Calu3 (cell line): ENCODE results near the gene MAN2A2. TPM values are rescaled to one million over a fixed set of nuclear protein-coding genes. Genes with fewer than 3 reads are reported as not detected.

ENCODE experiments used
- BruUV-seq: library from RNA; stranded (reverse); fragments of 400-500 nt; replicated peaks from 2 replicates; lab custom pipeline; 2021; lab: Mats Ljungman, UMichigan
- CTCF ChIA-PET: fragments of 300-600 bp; sonication (Branson Sonifier 250); formaldehyde crosslinking; loops from one replicate; lab custom pipeline; 2022; ENCODE audit warnings: antibody characterized with exemption; lab: Charles Lee
- DNase-seq: peaks from one replicate; pipeline ENCODE4 v3.0.0; 2022
- H3K27ac Mint-ChIP-seq: one replicate; pipeline ENCODE4 v1.8.0; 2022; ENCODE audit warnings: mixed read lengths; ENCODE audit not compliant: unreplicated experiment
- H3K27me3 Mint-ChIP-seq: one replicate; pipeline ENCODE4 v1.8.0; 2022; ENCODE audit warnings: mixed read lengths; ENCODE audit not compliant: unreplicated experiment
- H3K36me3 Mint-ChIP-seq: one replicate; pipeline ENCODE4 v1.8.0; 2022; ENCODE audit warnings: mild to moderate bottlenecking, moderate library complexity, mixed read lengths; ENCODE audit not compliant: insufficient read depth, unreplicated experiment
- H3K4me1 Mint-ChIP-seq: one replicate; pipeline ENCODE4 v1.8.0; 2022; ENCODE audit warnings: mild to moderate bottlenecking, low read depth, mixed read lengths; ENCODE audit not compliant: unreplicated experiment
- H3K4me3 Mint-ChIP-seq: one replicate; pipeline ENCODE4 v1.8.0; 2022; ENCODE audit warnings: mild to moderate bottlenecking, low read depth, moderate library complexity, mixed read lengths; ENCODE audit not compliant: unreplicated experiment
- H3K9me3 Mint-ChIP-seq: one replicate; pipeline ENCODE4 v1.8.0; 2022; ENCODE audit warnings: low read depth, mixed read lengths; ENCODE audit not compliant: unreplicated experiment
- CTCF ChIP-seq: fragments of 200-600 bp; IDR thresholded peaks from one replicate; pipeline ENCODE4 v1.8.0; 2022; ENCODE audit warnings: antibody characterized with exemption; ENCODE audit not compliant: unreplicated experiment
- intact Hi-C: fragments of 100-400 bp; cut with micrococcal nuclease; formaldehyde crosslinking; loops from one replicate; pipeline ENCODE4 v1.10.0; 2022; ENCODE audit not compliant: unreplicated experiment
- total RNA-seq: library from RNA; stranded (reverse); gene quantifications from 2 replicates; pipeline ENCODE4 v1.2.3, GENCODE V29; 2022

Gene MAN2A2
- total RNA-seq, 1 experiment from 2014 or later = 58.5 TPM

GRCh38 chr15:90941038-90941437 lies 37.9 kb downstream of the MAN2A2 start:
- CTCF ChIA-PET = interaction anchor here (0.6 kb wide), 1 partner anchor 247 kb away, joined by 3 read pairs; no protein-coding TSS in a partner anchor
- Mint-ChIP-seq H3K27me3 (no peaks in the 10 kb centered on the region), H3K4me1 (peaks cover 9% of the 10 kb centered on the region), H3K36me3 (peaks cover 61% of the 10 kb centered on the region), H3K9me3 (no peaks in the 10 kb centered on the region), H3K27ac (no peak overlapping the region), H3K4me3 (no peak overlapping the region)
- no peak for TF ChIP-seq CTCF
- no TSS peak for BruUV-seq
- intact Hi-C loops = no loop called here
- no peak for DNase-seq

DNA sequence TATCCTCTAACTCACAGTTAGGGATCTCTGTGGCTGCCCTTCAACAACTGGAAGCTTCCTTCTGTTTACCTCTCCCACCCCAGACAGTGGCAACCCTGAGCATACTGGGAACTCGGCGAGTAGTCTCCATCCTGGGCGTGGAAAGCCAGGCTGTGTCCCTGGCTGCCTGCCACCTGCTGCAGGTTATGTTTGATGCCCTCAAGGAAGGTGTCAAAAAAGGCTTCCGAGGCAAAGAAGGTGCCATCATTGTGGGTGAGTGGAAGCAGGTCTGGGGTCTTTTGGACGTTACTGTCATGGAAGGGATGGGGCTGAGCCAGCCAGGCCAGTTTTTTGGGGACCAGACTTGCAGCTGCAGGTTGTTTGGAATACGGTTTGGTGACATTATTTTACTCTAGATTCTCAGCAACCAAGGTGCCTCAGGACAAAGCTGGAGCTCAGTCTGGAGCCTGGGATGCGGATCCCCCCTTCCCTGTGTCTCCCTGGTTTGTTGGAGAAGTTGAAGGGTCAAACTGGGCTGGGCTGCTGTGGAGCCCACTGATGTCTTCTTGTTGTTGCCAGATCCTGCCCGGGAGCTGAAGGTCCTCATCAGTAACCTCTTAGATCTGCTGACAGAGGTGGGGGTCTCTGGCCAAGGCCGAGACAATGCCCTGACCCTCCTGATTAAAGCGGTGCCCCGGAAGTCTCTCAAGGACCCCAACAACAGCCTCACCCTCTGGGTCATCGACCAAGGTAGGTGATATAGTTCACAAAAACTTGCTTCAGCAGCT lies 39.4 kb downstream of the MAN2A2 start:
- CTCF ChIA-PET = no interaction called here
- H3K27me3 Mint-ChIP-seq = no peaks in the 10 kb centered on the region
- no peak overlapping the region for H3K27ac Mint-ChIP-seq
- intact Hi-C loops = no loop called here
- H3K36me3 Mint-ChIP-seq = peaks cover 57% of the 10 kb centered on the region
- H3K4me3 Mint-ChIP-seq = no peak overlapping the region
- no peak for TF ChIP-seq CTCF
- H3K9me3 Mint-ChIP-seq = no peaks in the 10 kb centered on the region
- DNase-seq = no peak
- BruUV-seq = no TSS peak
- no peaks in the 10 kb centered on the region for H3K4me1 Mint-ChIP-seq

DNA sequence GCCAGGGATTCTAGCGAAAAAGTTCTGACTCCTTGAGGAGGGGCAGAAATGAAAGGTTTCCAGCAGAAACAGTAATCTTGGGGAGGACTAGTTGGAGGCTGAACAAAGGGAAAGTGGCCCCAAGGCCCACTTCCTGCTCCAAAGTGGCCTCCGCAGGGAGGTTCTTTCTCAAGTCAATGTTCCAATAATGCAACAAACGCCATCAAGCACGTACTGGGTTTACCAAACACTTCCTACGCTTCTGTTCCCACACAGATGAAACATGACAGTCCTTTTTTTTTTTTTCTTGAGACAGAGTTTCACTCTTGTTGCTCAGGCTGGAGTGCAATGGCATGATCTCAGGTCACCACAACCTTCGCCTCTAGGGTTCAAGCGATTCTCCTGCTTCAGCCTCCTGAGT lies 42.0 kb downstream of the MAN2A2 start:
- H3K27me3 Mint-ChIP-seq = no peaks in the 10 kb centered on the region
- no peaks in the 10 kb centered on the region for H3K4me1 Mint-ChIP-seq
- CTCF ChIA-PET = interaction anchor here (1.1 kb wide), 1 partner anchor 359 kb away, joined by 6 read pairs; no protein-coding TSS in a partner anchor
- H3K36me3 Mint-ChIP-seq = peaks cover 65% of the 10 kb centered on the region
- BruUV-seq = no TSS peak
- no peak overlapping the region for H3K27ac Mint-ChIP-seq
- intact Hi-C loops = no loop called here
- DNase-seq = no peak
- H3K4me3 Mint-ChIP-seq = no peak overlapping the region
- no peaks in the 10 kb centered on the region for H3K9me3 Mint-ChIP-seq
- TF ChIP-seq CTCF = no peak

GRCh38 chr15:90946538-90946937 lies 43.4 kb downstream of the MAN2A2 start:
- H3K36me3 Mint-ChIP-seq = peaks cover 51% of the 10 kb centered on the region
- intact Hi-C loops = no loop called here
- no peak overlapping the region for H3K4me3 Mint-ChIP-seq
- no TSS peak for BruUV-seq
- H3K9me3 Mint-ChIP-seq = no peaks in the 10 kb centered on the region
- CTCF ChIA-PET = interaction anchor here (0.6 to 1.2 kb wide), 3 partner anchors 87 to 832 kb away, joined by 3 to 4 read pairs (median 4); no protein-coding TSS in a partner anchor
- no peak for DNase-seq
- H3K4me1 Mint-ChIP-seq = no peaks in the 10 kb centered on the region
- no peaks in the 10 kb centered on the region for H3K27me3 Mint-ChIP-seq
- H3K27ac Mint-ChIP-seq = no peak overlapping the region
- TF ChIP-seq CTCF = no peak
